H9 (cell line): ENCODE results near the gene CCNT1. TPM values are rescaled to one million over a fixed set of nuclear protein-coding genes. Genes with fewer than 3 reads are reported as not detected.

Experiments used
- DNase-seq: peaks from one replicate; pipeline ENCODE4 v3.0.0-alpha.2; 2017
- H2AFZ ChIP-seq: one replicate; pipeline ENCODE4 v1.6.1; 2013; ENCODE audit warnings: mild to moderate bottlenecking, low read length, control low read depth, moderate library complexity
- H2AK5ac ChIP-seq: 2 replicates; pipeline ENCODE4 v1.6.1; 2013; ENCODE audit warnings: low read length, control low read depth, mixed read lengths; ENCODE audit not compliant: insufficient read length
- H2BK120ac ChIP-seq: one replicate; pipeline ENCODE4 v1.6.1; 2013; ENCODE audit warnings: low read depth, mild to moderate bottlenecking, low read length, control low read depth, inconsistent platforms; ENCODE audit not compliant: poor library complexity, severe bottlenecking
- H2BK12ac ChIP-seq: 2 replicates; pipeline ENCODE4 v1.6.1; 2013; ENCODE audit warnings: low read length, control low read depth, mixed read lengths, low read depth; ENCODE audit not compliant: insufficient read length
- H2BK15ac ChIP-seq: 2 replicates; pipeline ENCODE4 v1.6.1; 2013; ENCODE audit warnings: low read depth, low read length, control low read depth
- H2BK20ac ChIP-seq: one replicate; pipeline ENCODE4 v1.6.1; 2013; ENCODE audit warnings: low read depth, mild to moderate bottlenecking, low read length, control low read depth, inconsistent platforms; ENCODE audit not compliant: poor library complexity, severe bottlenecking
- H2BK5ac ChIP-seq: 2 replicates; pipeline ENCODE4 v1.6.1; 2013; ENCODE audit warnings: low read length, control low read depth, mixed read lengths; ENCODE audit not compliant: insufficient read length
- H3K14ac ChIP-seq: 2 replicates; pipeline ENCODE4 v1.6.1; 2013; ENCODE audit warnings: low read length, control low read depth; ENCODE audit not compliant: insufficient read depth
- H3K18ac ChIP-seq: 2 replicates; pipeline ENCODE4 v1.6.1; 2013; ENCODE audit warnings: low read depth, mild to moderate bottlenecking, mixed read lengths, low read length, control low read depth; ENCODE audit not compliant: insufficient read length
- H3K23ac ChIP-seq: 2 replicates; pipeline ENCODE4 v1.6.1; 2013; ENCODE audit warnings: low read length, control low read depth, mixed read lengths, low read depth; ENCODE audit not compliant: insufficient read length
- H3K23me2 ChIP-seq: 2 replicates; pipeline ENCODE4 v1.6.1; 2013; ENCODE audit warnings: low read depth, mild to moderate bottlenecking, mixed read lengths, low read length, control low read depth; ENCODE audit not compliant: insufficient read length, poor library complexity, severe bottlenecking
- H3K27ac ChIP-seq: 2 replicates; pipeline ENCODE4 v1.5.1; 2013; ENCODE audit warnings: low read length, control low read depth, mixed read lengths, low read depth; ENCODE audit not compliant: insufficient read length
- H3K27me3 ChIP-seq: 2 replicates; pipeline ENCODE4 v1.6.1; 2013; ENCODE audit warnings: low read length, control low read depth, inconsistent platforms; ENCODE audit not compliant: insufficient read depth
- H3K4ac ChIP-seq: 2 replicates; pipeline ENCODE4 v1.6.1; 2013; ENCODE audit warnings: low read depth, mild to moderate bottlenecking, control low read depth, inconsistent platforms, low read length, moderate library complexity
- H3K4me1 ChIP-seq: 2 replicates; pipeline ENCODE4 v1.6.1; 2013; ENCODE audit warnings: low read length, control low read depth, inconsistent platforms; ENCODE audit not compliant: insufficient read depth
- H3K4me2 ChIP-seq: 2 replicates; pipeline ENCODE4 v1.6.1; 2013; ENCODE audit warnings: low read length, control low read depth, mixed read lengths; ENCODE audit not compliant: insufficient read length, insufficient read depth
- H3K56ac ChIP-seq: 2 replicates; pipeline ENCODE4 v1.6.1; 2013; ENCODE audit warnings: low read depth, mild to moderate bottlenecking, mixed read lengths, low read length, control low read depth; ENCODE audit not compliant: insufficient read length
- H3K79me1 ChIP-seq: 2 replicates; pipeline ENCODE4 v1.6.1; 2013; ENCODE audit warnings: low read depth, mild to moderate bottlenecking, moderate library complexity, low read length, control low read depth, inconsistent platforms; ENCODE audit not compliant: insufficient read depth, poor library complexity, severe bottlenecking
- H3K79me2 ChIP-seq: 2 replicates; pipeline ENCODE4 v1.6.1; 2013; ENCODE audit warnings: low read length, control low read depth, inconsistent platforms; ENCODE audit not compliant: insufficient read depth
- H3K9ac ChIP-seq: 2 replicates; pipeline ENCODE4 v1.6.1; 2013; ENCODE audit warnings: low read length, control low read depth, mixed read lengths; ENCODE audit not compliant: insufficient read length; ENCODE audit errors: extremely low read depth
- H3K9me3 ChIP-seq: one replicate; pipeline ENCODE4 v1.6.1; 2013; ENCODE audit warnings: low read depth, low read length, inconsistent platforms; ENCODE audit not compliant: control insufficient read depth
- H3T11ph ChIP-seq: one replicate; pipeline ENCODE4 v1.6.1; 2013; ENCODE audit warnings: mild to moderate bottlenecking, low read length, control low read depth, inconsistent platforms
- H4K20me1 ChIP-seq: one replicate; pipeline ENCODE4 v1.6.1; 2013; ENCODE audit not compliant: control insufficient read depth, insufficient read length, insufficient read depth
- H4K5ac ChIP-seq: 2 replicates; pipeline ENCODE4 v1.6.1; 2013; ENCODE audit warnings: low read depth, mild to moderate bottlenecking, mixed read lengths, low read length, control low read depth; ENCODE audit not compliant: insufficient read length
- H4K8ac ChIP-seq: replicated peaks from 2 replicates; pipeline ENCODE4 v1.6.1; 2013; ENCODE audit warnings: low read length, control low read depth, mixed read lengths, low read depth; ENCODE audit not compliant: insufficient read length
- H4K91ac ChIP-seq: 2 replicates; pipeline ENCODE4 v1.6.1; 2013; ENCODE audit warnings: low read depth, mild to moderate bottlenecking, moderate library complexity, mixed read lengths, low read length, control low read depth; ENCODE audit not compliant: insufficient read length
- H3K27ac Mint-ChIP-seq, 3 experiments: 2 replicates in 2 of 3; 3 replicates in 1 of 3; pipeline ENCODE4 v1.8.0; 2020 to 2021; ENCODE audit warnings: mixed read lengths in 3 of 3, mild to moderate bottlenecking in 1 of 3, moderate library complexity in 1 of 3
- H3K27me3 Mint-ChIP-seq: 2 replicates; pipeline ENCODE4 v1.8.0; 2021; ENCODE audit warnings: low read depth, mild to moderate bottlenecking, moderate library complexity, mixed read lengths
- H3K36me3 Mint-ChIP-seq, 3 experiments: 2 replicates in 2 of 3; 3 replicates in 1 of 3; pipeline ENCODE4 v1.8.0; 2020 to 2021; ENCODE audit warnings: low read depth in 3 of 3, mixed read lengths in 3 of 3; ENCODE audit not compliant: insufficient read depth in 1 of 3
- H3K4me1 Mint-ChIP-seq, 2 experiments: 2 replicates each; pipeline ENCODE4 v1.8.0; 2020; ENCODE audit warnings: mixed read lengths in 2 of 2
- H3K4me3 Mint-ChIP-seq, 2 experiments: 2 replicates in 1 of 2; 3 replicates in 1 of 2; pipeline ENCODE4 v1.8.0; 2020 to 2021; ENCODE audit warnings: mild to moderate bottlenecking in 2 of 2, mixed read lengths in 2 of 2, moderate library complexity in 1 of 2
- H3K9me3 Mint-ChIP-seq, 2 experiments: 2 replicates in 1 of 2; 3 replicates in 1 of 2; pipeline ENCODE4 v1.8.0; 2020; ENCODE audit warnings: mild to moderate bottlenecking in 2 of 2, mixed read lengths in 2 of 2, moderate library complexity in 1 of 2
- CTCF ChIP-seq: fragments of 200-600 bp; sonication (generic); conservative IDR thresholded peaks from 3 replicates; pipeline ENCODE4 v1.8.0; 2021; ENCODE audit warnings: antibody characterized with exemption, mild to moderate bottlenecking
- WGBS: extraction: QIAGEN DNeasy Blood & Tissue Kit; methylation state at CpG from one replicate; pipeline ENCODE4 v1.1.7; 2013; ENCODE audit warnings: missing lambda C conversion rate, low lambda C conversion rate, mixed read lengths; ENCODE audit not compliant: insufficient read length; ENCODE audit errors: extremely low coverage; 5-methylcytosine and 5-hydroxymethylcytosine counted together
- total RNA-seq: library from RNA; stranded (reverse); gene quantifications from 2 replicates; pipeline ENCODE4 v1.2.1, GENCODE V29; 2021

The CCNT1 gene
- total RNA-seq, 1 experiment from 2014 or later, result 53.1 TPM

GRCh38 chr12:48739618-48740269, 23.2 kb upstream of the CCNT1 start:
- H3K4me3 Mint-ChIP-seq, result no peak overlapping the region
- H3K27me3 Mint-ChIP-seq, result peaks cover 11% of the 10 kb centered on the region
- Histone ChIP-seq H2BK20ac (no peak overlapping the region), H3K23me2 (no peaks in the 10 kb centered on the region), H3K23ac (no peak overlapping the region), H3T11ph (no peak overlapping the region), H3K4me2 (no peak overlapping the region), H3K79me1 (no peaks in the 10 kb centered on the region), H2BK15ac (no peak overlapping the region), H3K4ac (no peak overlapping the region), H3K56ac (no peak overlapping the region), H2AK5ac (no peak overlapping the region), H2BK5ac (no peak overlapping the region), H2BK12ac (no peak overlapping the region), H4K91ac (no peak overlapping the region), H3K14ac (no peak overlapping the region), H3K4me1 (no peaks in the 10 kb centered on the region), H4K8ac (no peak overlapping the region), H4K5ac (no peak overlapping the region), H3K27me3 (no peaks in the 10 kb centered on the region), H3K9me3 (no peaks in the 10 kb centered on the region), H2AFZ (no peak overlapping the region), H3K79me2 (no peaks in the 10 kb centered on the region), H3K27ac (no peak overlapping the region), H3K9ac (no peak overlapping the region), H2BK120ac (no peak overlapping the region), H4K20me1 (no peaks in the 10 kb centered on the region), H3K18ac (no peak overlapping the region)
- TF ChIP-seq CTCF, result no peak
- no peaks in the 10 kb centered on the region for H3K36me3 Mint-ChIP-seq
- no CpG with 5 or more reads among the region's 5 CpGs for WGBS
- DNase-seq, result no peak
- H3K4me1 Mint-ChIP-seq, result no peaks in the 10 kb centered on the region
- no peak overlapping the region for H3K27ac Mint-ChIP-seq
- H3K9me3 Mint-ChIP-seq, result no peaks in the 10 kb centered on the region
